GM19468 (cell line): ENCODE measurements around the gene CHDH.

Experiments used
- ATAC-seq: cut with Tn5 transposase; IDR thresholded peaks from one replicate; pipeline ENCODE4 v1.9.1; 2021; ENCODE audit warnings: mild to moderate bottlenecking, moderate library complexity, moderate number of reproducible peaks; ENCODE audit not compliant: unreplicated experiment; ENCODE audit errors: extremely low read depth

Gene CHDH

GRCh38 chr3:53856964-53857363 is 10.7 kb upstream of the CHDH start:
- no peak for ATAC-seq

GRCh38 chr3:53850895-53851294 is 4.7 kb upstream of the CHDH start:
- ATAC-seq: no peak

- ATAC-seq: no peak
Measured at GRCh38 chr3:53849916-53850315, 3.7 kb upstream of the CHDH start.

GRCh38 chr3:53846851-53847155 is 584 bp upstream of the CHDH start:
- ATAC-seq: no peak

GRCh38 chr3:53845881-53846133 is 412 bp downstream of the CHDH start:
- no peak for ATAC-seq

GRCh38 chr3:53845103-53845880 is 927 bp downstream of the CHDH start:
- no peak for ATAC-seq

- ATAC-seq: no peak
Measured at GRCh38 chr3:53844262-53845102, 1.7 kb downstream of the CHDH start.

- peak; percentile 30 for ATAC-seq
Measured at GRCh38 chr3:53843195-53844177, 2.7 kb downstream of the CHDH start.

- ATAC-seq: no peak
Measured at GRCh38 chr3:53842436-53843194, 3.6 kb downstream of the CHDH start.

GRCh38 chr3:53841296-53841695 is 4.9 kb downstream of the CHDH start:
- ATAC-seq: no peak

GRCh38 chr3:53837331-53837730 is 8.9 kb downstream of the CHDH start:
- ATAC-seq: no peak

GRCh38 chr3:53836084-53836872 is 9.9 kb downstream of the CHDH start:
- ATAC-seq: no peak

GRCh38 chr3:53835257-53835656 is 11.0 kb downstream of the CHDH start:
- ATAC-seq: no peak

GRCh38 chr3:53834429-53835095 is 11.7 kb downstream of the CHDH start:
- ATAC-seq: no peak

- ATAC-seq: no peak
Measured at GRCh38 chr3:53833700-53834099, 12.5 kb downstream of the CHDH start.

- ATAC-seq: no peak
Measured at GRCh38 chr3:53833053-53833645, 13.1 kb downstream of the CHDH start.

GRCh38 chr3:53830944-53831343 is 15.3 kb downstream of the CHDH start:
- ATAC-seq: no peak

- no peak for ATAC-seq
Measured at GRCh38 chr3:53829605-53830004, 16.6 kb downstream of the CHDH start.
